GM18951 (cell line): ENCODE data around the gene NCCRP1.

Experiments
- POLR2A ChIP-seq: IDR thresholded peaks from 4 replicates; pipeline ENCODE4 v1.6.1; 2011; ENCODE audit warnings: mild to moderate bottlenecking; ENCODE audit not compliant: insufficient read length, insufficient read depth; ENCODE audit errors: extremely low read depth
- in situ Hi-C: fragments of 300-500 bp; cut with MboI; formaldehyde crosslinking; loops from one replicate; pipeline ENCODE4 v1.12.0; 2022; ENCODE audit warnings: low sequenced_read_pairs, mixed read lengths, inconsistent platforms; ENCODE audit not compliant: unreplicated experiment

Gene NCCRP1

GRCh38 chr19:39157275-39157996, 39.3 kb upstream of the NCCRP1 start:
- TF ChIP-seq POLR2A: no peak
- in situ Hi-C loops: no loop called here

GRCh38 chr19:39157997-39158389, 38.8 kb upstream of the NCCRP1 start:
- TF ChIP-seq POLR2A: no peak
- in situ Hi-C loops: no loop called here

- no peak for TF ChIP-seq POLR2A
- in situ Hi-C loops: no loop called here
Measured at GRCh38 chr19:39158646-39159260, 38.0 kb upstream of the NCCRP1 start.

- in situ Hi-C loops: no loop called here
- no peak for TF ChIP-seq POLR2A
Measured at GRCh38 chr19:39160523-39160861, 36.3 kb upstream of the NCCRP1 start.

GRCh38 chr19:39160889-39161672, 35.7 kb upstream of the NCCRP1 start:
- in situ Hi-C loops: no loop called here
- TF ChIP-seq POLR2A: no peak

GRCh38 chr19:39162441-39163043, 34.2 kb upstream of the NCCRP1 start:
- TF ChIP-seq POLR2A: no peak

GRCh38 chr19:39163621-39164020, 33.1 kb upstream of the NCCRP1 start:
- in situ Hi-C loops: no loop called here
- TF ChIP-seq POLR2A: no peak

More at GRCh38 chr19:39162441-39163043, 34.2 kb upstream of the NCCRP1 start:
- in situ Hi-C loops: no loop called here

GRCh38 chr19:39164289-39164688, 32.5 kb upstream of the NCCRP1 start:
- in situ Hi-C loops: no loop called here
- no peak for TF ChIP-seq POLR2A

- in situ Hi-C loops: no loop called here
- TF ChIP-seq POLR2A: no peak
Measured at GRCh38 chr19:39165857-39166256, 30.9 kb upstream of the NCCRP1 start.

GRCh38 chr19:39166571-39167391, 30.0 kb upstream of the NCCRP1 start:
- no peak for TF ChIP-seq POLR2A
- in situ Hi-C loops: no loop called here

- in situ Hi-C loops: no loop called here
- no peak for TF ChIP-seq POLR2A
Measured at GRCh38 chr19:39167461-39168257, 29.1 kb upstream of the NCCRP1 start.
